Pancreas (tissue), 10 donors: ENCODE measurements around the gene ACAP3. TPM values are rescaled to one million over a fixed set of nuclear protein-coding genes. Genes with fewer than 3 reads are reported as not detected.

Source experiments
- ATAC-seq, 4 donors: fragments of 200-7000 bp; cut with Tn5 transposase; one replicate each; pipeline versions ENCODE4 v1.8.0 to v1.9.1; 2020; ENCODE audit warnings: mild to moderate bottlenecking in 4 of 4, moderate library complexity in 4 of 4
- DNase-seq, 6 donors: peaks; one replicate each; pipeline ENCODE4 v3.0.0-alpha.2; 2020
- FAIRE-seq: peaks from 2 replicates; lab custom pipeline; 2012; peaks lifted over from hg19 to GRCh38; lab: Jason Lieb, UNC
- H3K27ac ChIP-seq, 4 donors: fragments of 200-600 bp; sonication (generic); 1 replicate in 3 of 4; 2 replicates in 1 of 4; pipeline versions ENCODE4 v1.5.0 to v1.8.0; 2020
- H3K27me3 ChIP-seq, 4 donors: fragments of 200-600 bp; one replicate each; pipeline ENCODE4 v1.8.0; 2021
- H3K36me3 ChIP-seq, 3 donors: fragments of 200-600 bp; sonication (generic) in 1 of 3; one replicate each; pipeline versions ENCODE4 v1.5.0 to v1.8.0; 2020 to 2021
- H3K4me1 ChIP-seq, 3 donors: fragments of 200-600 bp; one replicate each; pipeline ENCODE4 v1.8.0; 2021
- H3K4me3 ChIP-seq, 4 donors: fragments of 200-600 bp; sonication (generic) in 2 of 4; one replicate each; pipeline versions ENCODE4 v1.5.0 to v1.8.0; 2020 to 2021
- H3K9me3 ChIP-seq, 4 donors: fragments of 200-600 bp; one replicate each; pipeline ENCODE4 v1.8.0; 2021
- WGBS, 2 donors: extraction: QIAGEN DNeasy Blood & Tissue Kit; methylation state at CpG; one replicate each; pipeline ENCODE4 v1.1.7; 2013; 5-methylcytosine and 5-hydroxymethylcytosine counted together
- intact Hi-C, 3 donors: fragments of 100-400 bp; cut with DNase I; formaldehyde crosslinking; loops; one replicate each; pipeline versions ENCODE4 v1.11.1 to v1.14.2; 2022
- polyA plus RNA-seq, 2 donors: library from polyadenylated mRNA; stranded (reverse); fragments of 200-250 nt; gene quantifications; one replicate each; pipeline ENCODE4 v1.2.3, GENCODE V29; 2013
- total RNA-seq, 6 donors: library from RNA; stranded (reverse); fragmentation: NEBNext Ultra II Directional in 4 of 6; extraction: Animal tissue kit (Norgen Biotek cat#: 25700) in 4 of 6; gene quantifications; one replicate each; pipeline versions ENCODE4 v1.2.1 to v1.2.4, GENCODE V29; 2021 to 2023
- TF ChIP-seq, protein P1 (sequence below), 4 donors: fragments of 200-600 bp; sonication (generic) in 3 of 4; IDR thresholded peaks; one replicate each; pipeline versions ENCODE4 v1.5.0 to v1.8.0; 2021; ENCODE audit warnings: antibody characterized with exemption in 4 of 4
- donor health status: healthy with polysubstance abuse.
- donor health status: DM: no; HTN: no; CAD: no; lungs with moderate emphysema.
- donor health status: DM: no; HTN: no; CAD: no.
- donor health status: control.
- donor health status: control.
- donor health status: Bipolar disorder and iron deficiency.
- donor health status: DM: yes; HTN: yes; CAD: no.
- donor health status: DM: no; HTN: no; CAD: no.
- donor health status: DM: no; HTN: no; CAD: no.
- donor health status: DM: yes; HTN: yes; CAD: no.

Gene ACAP3
- total and polyA plus RNA-seq, 8 donors: 15.2 to 133 (median 21.4) TPM

DNA sequence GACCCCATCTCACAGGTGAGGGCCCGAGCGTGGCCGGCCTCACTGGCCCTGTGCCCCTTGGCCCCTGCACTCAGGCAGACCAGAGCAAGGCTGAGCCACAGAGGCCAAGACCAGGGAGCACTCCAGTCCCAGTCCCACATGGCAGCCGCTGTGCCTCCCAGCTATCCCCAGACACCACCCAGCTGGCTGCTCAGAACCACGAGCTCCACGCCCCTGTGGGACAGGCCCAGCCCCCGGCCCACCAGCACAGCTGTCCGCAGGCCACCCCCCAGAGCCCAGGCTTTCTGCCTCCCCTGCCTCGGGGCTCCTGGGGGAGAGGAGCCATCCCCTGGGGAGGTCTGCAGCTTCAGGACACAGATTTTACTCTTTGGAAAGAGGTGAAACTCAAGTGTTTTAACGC lies 52.1 kb downstream of the ACAP3 start:
- no peaks in the 10 kb centered on the region for H3K27me3 ChIP-seq
- H3K4me1 ChIP-seq: no peaks in the 10 kb centered on the region
- FAIRE-seq (no peak), ATAC-seq (no peak), DNase-seq (peak in 1 of 6 donors; percentile 63)
- WGBS, 2 donors: 95 to 97% methylated on average over 9 to 10 of the region's 10 CpGs
- TF ChIP-seq, protein P1, sequence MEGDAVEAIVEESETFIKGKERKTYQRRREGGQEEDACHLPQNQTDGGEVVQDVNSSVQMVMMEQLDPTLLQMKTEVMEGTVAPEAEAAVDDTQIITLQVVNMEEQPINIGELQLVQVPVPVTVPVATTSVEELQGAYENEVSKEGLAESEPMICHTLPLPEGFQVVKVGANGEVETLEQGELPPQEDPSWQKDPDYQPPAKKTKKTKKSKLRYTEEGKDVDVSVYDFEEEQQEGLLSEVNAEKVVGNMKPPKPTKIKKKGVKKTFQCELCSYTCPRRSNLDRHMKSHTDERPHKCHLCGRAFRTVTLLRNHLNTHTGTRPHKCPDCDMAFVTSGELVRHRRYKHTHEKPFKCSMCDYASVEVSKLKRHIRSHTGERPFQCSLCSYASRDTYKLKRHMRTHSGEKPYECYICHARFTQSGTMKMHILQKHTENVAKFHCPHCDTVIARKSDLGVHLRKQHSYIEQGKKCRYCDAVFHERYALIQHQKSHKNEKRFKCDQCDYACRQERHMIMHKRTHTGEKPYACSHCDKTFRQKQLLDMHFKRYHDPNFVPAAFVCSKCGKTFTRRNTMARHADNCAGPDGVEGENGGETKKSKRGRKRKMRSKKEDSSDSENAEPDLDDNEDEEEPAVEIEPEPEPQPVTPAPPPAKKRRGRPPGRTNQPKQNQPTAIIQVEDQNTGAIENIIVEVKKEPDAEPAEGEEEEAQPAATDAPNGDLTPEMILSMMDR (IDR thresholded peaks at IDR 0.05): no peak
- intact Hi-C loops: no loop called here
- no peak overlapping the region for H3K27ac ChIP-seq
- no peaks in the 10 kb centered on the region for H3K9me3 ChIP-seq
- peaks cover 0 to 33% (median 18%) of the 10 kb centered on the region in 3 donors for H3K36me3 ChIP-seq
- no peak overlapping the region for H3K4me3 ChIP-seq

DNA sequence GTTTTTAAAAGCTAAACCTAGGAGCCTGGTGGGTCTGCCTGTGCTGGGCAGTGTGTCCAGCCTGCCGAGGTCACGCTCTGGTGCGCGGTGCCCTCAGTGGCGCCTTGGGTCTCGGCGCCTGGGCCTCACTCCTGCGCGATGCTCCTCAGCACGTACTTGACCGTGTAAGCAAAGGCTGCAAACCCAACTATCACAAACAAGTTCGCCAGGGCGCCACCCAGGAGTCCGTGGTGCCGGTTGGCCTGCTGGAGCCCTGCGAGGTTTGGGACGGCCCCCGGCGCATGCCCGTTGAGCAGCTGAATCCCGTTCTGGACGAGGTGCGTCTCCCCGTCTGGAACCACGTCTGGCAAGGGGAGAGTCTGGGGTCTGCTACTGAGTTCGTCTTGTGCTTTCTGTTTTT lies 52.7 kb downstream of the ACAP3 start:
- intact Hi-C loops: no loop called here
- Histone ChIP-seq H3K9me3 (no peaks in the 10 kb centered on the region), H3K4me3 (no peak overlapping the region), H3K27me3 (no peaks in the 10 kb centered on the region), H3K4me1 (no peaks in the 10 kb centered on the region), H3K27ac (no peak overlapping the region), H3K36me3 (peaks cover 0 to 33% (median 18%) of the 10 kb centered on the region in 3 donors)
- FAIRE-seq (no peak), DNase-seq (peak in 1 of 6 donors; percentile 60), ATAC-seq (no peak)
- TF ChIP-seq, protein P1 (IDR thresholded peaks at IDR 0.05): no peak
- WGBS, 2 donors: 94 to 95% methylated on average over 26 of the region's 26 CpGs

DNA sequence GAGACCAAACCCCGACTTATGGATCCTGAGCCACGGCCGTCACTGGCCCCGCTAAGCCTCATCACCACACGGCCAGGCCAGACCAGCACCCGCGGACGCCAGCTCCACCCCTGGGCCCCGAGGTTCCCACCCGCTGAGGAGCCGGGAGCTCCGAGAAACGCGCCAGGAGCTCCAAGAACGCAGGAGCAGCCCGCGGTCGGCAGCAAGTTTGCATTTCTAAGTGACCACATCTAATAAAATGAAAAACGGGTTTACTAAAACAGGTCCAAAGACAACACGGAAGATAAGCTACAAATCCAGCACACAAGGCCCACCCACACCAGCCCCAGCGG lies 53.1 kb downstream of the ACAP3 start:
- TF ChIP-seq, protein P1 (IDR thresholded peaks at IDR 0.05): no peak
- Histone ChIP-seq H3K36me3 (peaks cover 0 to 33% (median 18%) of the 10 kb centered on the region in 3 donors), H3K4me3 (no peak overlapping the region), H3K27ac (no peak overlapping the region), H3K27me3 (no peaks in the 10 kb centered on the region), H3K9me3 (no peaks in the 10 kb centered on the region), H3K4me1 (no peaks in the 10 kb centered on the region)
- intact Hi-C loops: no loop called here
- ATAC-seq (no peak), DNase-seq (peak in 1 of 6 donors; percentile 43), FAIRE-seq (no peak)
- WGBS, 2 donors: 88 to 91% methylated on average over 21 of the region's 21 CpGs

DNA sequence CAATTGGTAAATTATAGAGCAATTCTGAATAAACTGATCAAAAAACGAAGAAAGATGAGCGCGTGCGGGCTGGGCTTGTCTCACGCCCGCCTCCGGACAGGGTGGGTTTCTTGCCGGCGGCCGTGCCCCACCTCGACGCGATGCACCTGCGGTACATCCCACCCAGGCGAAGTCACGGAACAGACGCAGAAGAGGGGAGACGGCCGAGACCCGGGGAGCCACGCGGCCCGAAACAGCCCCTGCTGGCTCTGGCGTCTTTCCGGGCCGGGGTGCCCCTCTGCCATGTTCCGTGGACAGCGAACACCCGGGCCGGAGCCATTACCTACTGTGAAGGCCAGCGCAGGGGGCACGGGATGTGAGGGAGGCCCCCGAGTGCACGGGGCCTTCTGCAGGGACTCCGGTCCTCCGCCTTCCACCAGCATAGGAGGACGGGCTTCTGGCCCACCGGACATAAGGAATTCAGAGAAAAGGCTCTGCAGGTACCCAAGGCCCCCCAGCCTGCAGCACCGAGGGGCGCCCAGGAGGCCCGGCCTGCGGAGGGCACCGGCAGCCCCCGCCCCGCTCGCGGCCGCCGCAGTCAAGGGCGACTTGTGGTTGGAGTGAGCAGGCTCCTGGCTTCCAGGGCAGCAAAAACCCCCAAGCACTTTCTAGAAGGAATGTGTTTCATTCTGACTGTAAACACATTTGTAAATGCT lies 53.6 kb downstream of the ACAP3 start:
- 93 to 95% methylated on average over 49 to 50 of the region's 50 CpGs for WGBS, 2 donors
- Histone ChIP-seq H3K27me3 (no peaks in the 10 kb centered on the region), H3K4me1 (no peaks in the 10 kb centered on the region), H3K9me3 (no peaks in the 10 kb centered on the region), H3K4me3 (no peak overlapping the region), H3K36me3 (peaks cover 0 to 33% (median 18%) of the 10 kb centered on the region in 3 donors), H3K27ac (no peak overlapping the region)
- intact Hi-C loops: no loop called here
- no peak for ATAC-seq
- no peak for FAIRE-seq
- DNase-seq: peak in 2 of 6 donors; percentile 30 to 56
- TF ChIP-seq, protein P1 (IDR thresholded peaks at IDR 0.05): no peak

DNA sequence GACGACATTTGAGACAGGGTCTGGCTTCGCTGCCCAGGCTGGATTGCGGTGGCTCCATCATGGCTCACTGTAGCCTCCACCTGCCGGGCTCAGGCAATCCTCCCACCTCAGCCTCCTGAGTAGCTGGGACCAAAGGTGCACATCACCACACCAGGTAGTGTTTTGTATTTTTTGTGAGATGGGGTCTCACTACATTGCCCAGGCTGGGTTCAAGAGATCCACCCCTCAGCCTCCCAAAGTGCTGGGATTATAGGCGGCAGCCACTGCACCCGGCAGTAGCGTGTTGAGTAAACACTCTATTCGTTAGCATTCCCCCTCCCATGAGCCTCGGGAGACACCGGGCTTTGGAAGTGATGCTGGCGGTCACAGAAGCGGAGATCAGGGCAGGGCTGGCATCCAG lies 54.4 kb downstream of the ACAP3 start:
- Histone ChIP-seq H3K27me3 (no peaks in the 10 kb centered on the region), H3K4me3 (no peak overlapping the region), H3K27ac (no peak overlapping the region), H3K9me3 (no peaks in the 10 kb centered on the region), H3K4me1 (no peaks in the 10 kb centered on the region), H3K36me3 (peaks cover 0 to 33% (median 18%) of the 10 kb centered on the region in 3 donors)
- WGBS, 2 donors: 80 to 87% methylated on average over 12 of the region's 12 CpGs
- intact Hi-C loops: no loop called here
- TF ChIP-seq, protein P1 (IDR thresholded peaks at IDR 0.05): no peak
- no peak for FAIRE-seq
- DNase-seq: no peak
- no peak for ATAC-seq
